Endothelial cell of umbilical vein (primary cell): ENCODE data around the gene ARHGAP42. TPM values are rescaled to one million over a fixed set of nuclear protein-coding genes. Genes with fewer than 3 reads are reported as not detected.

Experiments
- BruUV-seq: library from RNA; stranded (reverse); fragments of 400-500 nt; replicated peaks from 2 replicates; lab custom pipeline; 2021; lab: Mats Ljungman, UMichigan
- CTCF ChIA-PET: fragments of 300-600, 350-600 bp; sonication (Branson Sonifier 250); formaldehyde crosslinking; loops from one replicate; lab custom pipeline; 2021; ENCODE audit warnings: antibody characterized with exemption, inconsistent platforms; lab: Charles Lee
- POLR2A ChIA-PET: fragments of 300-600, 350-600 bp; sonication (Branson Sonifier 250); formaldehyde crosslinking; loops from one replicate; lab custom pipeline; 2021; ENCODE audit warnings: antibody characterized with exemption, inconsistent platforms; lab: Charles Lee
- DNase-seq: peaks from one replicate; pipeline ENCODE4 v3.0.0-alpha.2; 2011; ENCODE audit warnings: low read depth, low spot score
- FAIRE-seq: peaks from 2 replicates; lab custom pipeline; 2011; peaks lifted over from hg19 to GRCh38; lab: Jason Lieb, UNC
- H2AFZ ChIP-seq: 2 replicates; pipeline ENCODE4 v1.6.0; 2012; ENCODE audit warnings: low read depth, low read length, control low read depth, inconsistent platforms
- H3K27ac ChIP-seq: 2 replicates; pipeline ENCODE4 v1.5.1; 2011; ENCODE audit warnings: low read depth, mild to moderate bottlenecking, control low read depth, low read length, moderate library complexity; ENCODE audit not compliant: insufficient read depth
- H3K27me3 ChIP-seq, 2 experiments: 2 replicates each; pipeline versions ENCODE4 v1.6.0 to v1.6.1; 2011; ENCODE audit warnings: low read length in 2 of 2, mixed read lengths in 1 of 2; ENCODE audit not compliant: control insufficient read depth in 2 of 2, insufficient read depth in 2 of 2
- H3K36me3 ChIP-seq, 2 experiments: 2 replicates in 1 of 2; 3 replicates in 1 of 2; pipeline ENCODE4 v1.5.1; 2011; ENCODE audit warnings: low read length in 2 of 2, mild to moderate bottlenecking in 1 of 2, moderate library complexity in 1 of 2; ENCODE audit not compliant: control insufficient read depth in 2 of 2, insufficient read depth in 2 of 2; ENCODE audit errors: extremely low read depth in 1 of 2
- H3K4me1 ChIP-seq: 3 replicates; pipeline ENCODE4 v1.5.1; 2011; ENCODE audit warnings: mild to moderate bottlenecking, low read length; ENCODE audit not compliant: control insufficient read depth, insufficient read depth; ENCODE audit errors: extremely low read depth
- H3K4me2 ChIP-seq: 2 replicates; pipeline ENCODE4 v1.6.1; 2011; ENCODE audit warnings: low read length, control low read depth, mixed read lengths; ENCODE audit not compliant: insufficient read depth
- H3K4me3 ChIP-seq, 3 experiments: fragments of 200-600 bp in 1 of 3; sonication (generic), shearing (Covaris generic) in 1 of 3; replicated peaks in 1 of 3; 2 replicates each; pipeline ENCODE4 v1.5.1; 2011 to 2016; ENCODE audit warnings: control low read depth in 3 of 3, low read length in 3 of 3, mild to moderate bottlenecking in 2 of 3, inconsistent platforms in 1 of 3, low read depth in 1 of 3, moderate library complexity in 1 of 3; ENCODE audit not compliant: insufficient read depth in 1 of 3
- H3K79me2 ChIP-seq: 2 replicates; pipeline ENCODE4 v1.6.0; 2012; ENCODE audit warnings: low read length, inconsistent platforms; ENCODE audit not compliant: control insufficient read depth, insufficient read depth
- H3K9ac ChIP-seq: replicated peaks from 2 replicates; pipeline ENCODE3; 2011; ENCODE audit warnings: low read length, control low read depth; ENCODE audit not compliant: insufficient read depth; ENCODE audit errors: extremely low read depth
- H3K9me1 ChIP-seq: replicated peaks from 3 replicates; pipeline ENCODE4 v1.6.0; 2011; ENCODE audit warnings: mild to moderate bottlenecking, low read length; ENCODE audit not compliant: control insufficient read depth, insufficient read depth; ENCODE audit errors: extremely low read depth
- H3K9me3 ChIP-seq: replicated peaks from 2 replicates; pipeline ENCODE4 v1.5.1; 2012; ENCODE audit warnings: low read length, inconsistent platforms; ENCODE audit not compliant: control insufficient read depth, insufficient read depth
- H4K20me1 ChIP-seq: replicated peaks from 2 replicates; pipeline ENCODE3; 2011; ENCODE audit warnings: mild to moderate bottlenecking, low read length; ENCODE audit not compliant: control insufficient read depth, insufficient read depth; ENCODE audit errors: extremely low read depth
- EZH2 ChIP-seq: IDR thresholded peaks from 2 replicates; pipeline ENCODE4 v1.6.1; 2012; ENCODE audit warnings: borderline replicate concordance, low read depth, mild to moderate bottlenecking, moderate library complexity, low read length, inconsistent platforms; ENCODE audit not compliant: severe bottlenecking
- FOS ChIP-seq: IDR thresholded peaks from 2 replicates; pipeline ENCODE4 v1.6.1; 2011; ENCODE audit warnings: mild to moderate bottlenecking, low read length, moderate library complexity, borderline replicate concordance; ENCODE audit not compliant: insufficient read depth
- GATA2 ChIP-seq: IDR thresholded peaks from 2 replicates; pipeline ENCODE4 v1.7.0; 2011; ENCODE audit warnings: low read depth, mild to moderate bottlenecking, moderate library complexity, mixed read lengths, low read length; ENCODE audit not compliant: insufficient read length, insufficient read depth
- JUN ChIP-seq: IDR thresholded peaks from 2 replicates; pipeline ENCODE4 v1.6.1; 2011; ENCODE audit warnings: borderline replicate concordance, low read depth; ENCODE audit not compliant: insufficient read length, insufficient read depth
- MAX ChIP-seq: IDR thresholded peaks from 2 replicates; pipeline ENCODE4 v1.6.1; 2011; ENCODE audit not compliant: insufficient read depth, insufficient read length
- MYC ChIP-seq: IDR thresholded peaks from one replicate; pipeline ENCODE4 v1.6.1; 2011; ENCODE audit warnings: mild to moderate bottlenecking, low read depth, low read length
- POLR2A ChIP-seq: IDR thresholded peaks from 2 replicates; pipeline ENCODE4 v1.6.1; 2012; ENCODE audit warnings: low read depth, mild to moderate bottlenecking, control low read depth, low read length
- POLR2AphosphoS5 ChIP-seq: IDR thresholded peaks from 2 replicates; pipeline ENCODE4 v1.6.1; 2012; ENCODE audit warnings: low read depth, mild to moderate bottlenecking, control low read depth, low read length, moderate library complexity; ENCODE audit not compliant: insufficient read depth
- dilution Hi-C: fragments of 300-500 bp; cut with MboI; formaldehyde crosslinking; loops from one replicate; pipeline ENCODE4 v1.15.0; 2019; ENCODE audit warnings: low sequenced_read_pairs; ENCODE audit not compliant: extremely low pct_ligation_motif_present
- intact Hi-C: fragments of 100-400 bp; cut with micrococcal nuclease; formaldehyde crosslinking; loops from one replicate; pipeline ENCODE4 v1.10.0; 2022
- polyA plus RNA-seq, 4 experiments: library from polyadenylated mRNA; depleted of rRNA in 3 of 4; stranded (reverse) in 3 of 4; unstranded in 1 of 4; fragments of >200 nt; gene quantifications; 2 replicates each; pipeline versions ENCODE4 v1.2.1 to v1.2.3, GENCODE V29; 2011 to 2012; ENCODE audit warnings: missing spikeins in 1 of 4
- total RNA-seq: library from RNA; stranded (reverse); gene quantifications from 2 replicates; pipeline ENCODE4 v1.2.3, GENCODE V29; 2021
- TF ChIP-seq, protein P1 (sequence below), 2 donors: IDR thresholded peaks; 1 replicate in 1 of 2; 2 replicates in 1 of 2; pipeline ENCODE4 v1.5.1; 2011; ENCODE audit warnings: low read length in 2 of 2, mild to moderate bottlenecking in 2 of 2, moderate library complexity in 2 of 2, control low read depth in 1 of 2, inconsistent platforms in 1 of 2, low read depth in 1 of 2; ENCODE audit not compliant: insufficient read depth in 1 of 2; ENCODE audit errors: extremely low read depth in 1 of 2

Gene ARHGAP42
- total and polyA plus RNA-seq, 2 donors (not counting 3 experiments of a cell fraction or from before 2014, with no cell fraction given): 1.8 to 2.4 TPM

- Histone ChIP-seq H3K27ac (no peak overlapping the region), H4K20me1 (no peaks in the 10 kb centered on the region), H3K4me2 (no peak overlapping the region), H3K9me3 (no peaks in the 10 kb centered on the region), H2AFZ (no peak overlapping the region), H3K4me1 (no peaks in the 10 kb centered on the region), H3K36me3 (no peaks in the 10 kb centered on the region), H3K9me1 (no peaks in the 10 kb centered on the region), H3K79me2 (no peaks in the 10 kb centered on the region), H3K4me3 (no peak overlapping the region), H3K27me3 (no peaks in the 10 kb centered on the region), H3K9ac (no peak overlapping the region)
- DNase-seq: no peak
- dilution Hi-C loops (no loop called here), intact Hi-C loops (no loop called here)
- ChIA-PET CTCF (no interaction called here), POLR2A (no interaction called here)
- no TSS peak for BruUV-seq
- TF ChIP-seq, protein P1, sequence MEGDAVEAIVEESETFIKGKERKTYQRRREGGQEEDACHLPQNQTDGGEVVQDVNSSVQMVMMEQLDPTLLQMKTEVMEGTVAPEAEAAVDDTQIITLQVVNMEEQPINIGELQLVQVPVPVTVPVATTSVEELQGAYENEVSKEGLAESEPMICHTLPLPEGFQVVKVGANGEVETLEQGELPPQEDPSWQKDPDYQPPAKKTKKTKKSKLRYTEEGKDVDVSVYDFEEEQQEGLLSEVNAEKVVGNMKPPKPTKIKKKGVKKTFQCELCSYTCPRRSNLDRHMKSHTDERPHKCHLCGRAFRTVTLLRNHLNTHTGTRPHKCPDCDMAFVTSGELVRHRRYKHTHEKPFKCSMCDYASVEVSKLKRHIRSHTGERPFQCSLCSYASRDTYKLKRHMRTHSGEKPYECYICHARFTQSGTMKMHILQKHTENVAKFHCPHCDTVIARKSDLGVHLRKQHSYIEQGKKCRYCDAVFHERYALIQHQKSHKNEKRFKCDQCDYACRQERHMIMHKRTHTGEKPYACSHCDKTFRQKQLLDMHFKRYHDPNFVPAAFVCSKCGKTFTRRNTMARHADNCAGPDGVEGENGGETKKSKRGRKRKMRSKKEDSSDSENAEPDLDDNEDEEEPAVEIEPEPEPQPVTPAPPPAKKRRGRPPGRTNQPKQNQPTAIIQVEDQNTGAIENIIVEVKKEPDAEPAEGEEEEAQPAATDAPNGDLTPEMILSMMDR (IDR thresholded peaks at IDR 0.05; ENCODE audit: extremely low read depth in 1 of 2, insufficient read depth in 1 of 2, low read depth in 1 of 2, low read length in 2 of 2): no peak
- no peak for TF ChIP-seq POLR2AphosphoS5
- FAIRE-seq: no peak
Measured at GRCh38 chr11:100766764-100767163, 79.7 kb downstream of the ARHGAP42 start.

DNA sequence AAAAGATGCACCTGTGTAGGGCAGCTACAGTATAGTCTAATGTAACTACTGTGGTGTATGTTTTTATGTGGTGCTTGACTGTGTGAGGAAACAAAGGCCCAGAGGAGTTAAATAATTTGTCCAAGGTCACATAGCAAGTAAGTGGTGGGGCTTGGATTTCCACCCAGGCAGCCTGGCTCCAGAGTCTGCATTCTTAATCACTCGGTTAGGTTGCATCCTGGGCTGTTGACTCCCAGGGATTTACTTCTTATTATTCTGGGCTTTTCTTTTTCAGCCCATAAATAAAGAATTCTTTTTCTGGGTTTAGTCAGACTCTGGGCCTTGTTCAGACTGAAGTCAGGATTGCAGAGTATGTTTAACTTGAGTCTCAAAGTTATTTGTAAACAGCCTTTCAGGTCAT is 82.1 kb downstream of the ARHGAP42 start:
- no peaks in the 10 kb centered on the region for H3K9me1 ChIP-seq
- no peaks in the 10 kb centered on the region for H3K9me3 ChIP-seq
- no peak overlapping the region for H3K4me3 ChIP-seq
- intact Hi-C loops (no loop called here), dilution Hi-C loops (no loop called here)
- CTCF ChIA-PET: no interaction called here
- no peak overlapping the region for H3K4me2 ChIP-seq
- no TSS peak for BruUV-seq
- H4K20me1 ChIP-seq: no peaks in the 10 kb centered on the region
- H3K27me3 ChIP-seq: no peaks in the 10 kb centered on the region
- no peak for FAIRE-seq
- no peak for TF ChIP-seq MYC
- TF ChIP-seq MAX: no peak
- TF ChIP-seq GATA2: no peak
- no peak for TF ChIP-seq JUN
- no peak for TF ChIP-seq EZH2
- TF ChIP-seq POLR2A: no peak
- no peak for TF ChIP-seq POLR2AphosphoS5
- TF ChIP-seq, protein P1 (IDR thresholded peaks at IDR 0.05; ENCODE audit: extremely low read depth in 1 of 2, insufficient read depth in 1 of 2, low read depth in 1 of 2, low read length in 2 of 2): no peak
- TF ChIP-seq FOS: no peak
- H3K9ac ChIP-seq: no peak overlapping the region
- H3K27ac ChIP-seq: no peak overlapping the region
- no peak overlapping the region for H2AFZ ChIP-seq
- no peaks in the 10 kb centered on the region for H3K36me3 ChIP-seq
- H3K4me1 ChIP-seq: no peaks in the 10 kb centered on the region
- no peaks in the 10 kb centered on the region for H3K79me2 ChIP-seq
- POLR2A ChIA-PET: no interaction called here
- no peak for DNase-seq
